Umbilical cord (tissue), 2 donors: ENCODE results near the gene ABHD8. TPM values are rescaled to one million over a fixed set of nuclear protein-coding genes. Genes with fewer than 3 reads are reported as not detected.

Experiments used
- DNase-seq: peaks from one replicate; pipeline ENCODE4 v3.0.0-alpha.2; 2015; ENCODE audit warnings: low spot score
- total RNA-seq: library from RNA; depleted of rRNA; stranded (reverse); fragments of >200 nt; gene quantifications from one replicate; pipeline ENCODE4 v1.2.3, GENCODE V29; 2014; ENCODE audit warnings: low replicate concordance; ENCODE audit not compliant: insufficient read depth

The ABHD8 gene, protein sequence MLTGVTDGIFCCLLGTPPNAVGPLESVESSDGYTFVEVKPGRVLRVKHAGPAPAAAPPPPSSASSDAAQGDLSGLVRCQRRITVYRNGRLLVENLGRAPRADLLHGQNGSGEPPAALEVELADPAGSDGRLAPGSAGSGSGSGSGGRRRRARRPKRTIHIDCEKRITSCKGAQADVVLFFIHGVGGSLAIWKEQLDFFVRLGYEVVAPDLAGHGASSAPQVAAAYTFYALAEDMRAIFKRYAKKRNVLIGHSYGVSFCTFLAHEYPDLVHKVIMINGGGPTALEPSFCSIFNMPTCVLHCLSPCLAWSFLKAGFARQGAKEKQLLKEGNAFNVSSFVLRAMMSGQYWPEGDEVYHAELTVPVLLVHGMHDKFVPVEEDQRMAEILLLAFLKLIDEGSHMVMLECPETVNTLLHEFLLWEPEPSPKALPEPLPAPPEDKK
- total RNA-seq: 8.7 TPM

DNA sequence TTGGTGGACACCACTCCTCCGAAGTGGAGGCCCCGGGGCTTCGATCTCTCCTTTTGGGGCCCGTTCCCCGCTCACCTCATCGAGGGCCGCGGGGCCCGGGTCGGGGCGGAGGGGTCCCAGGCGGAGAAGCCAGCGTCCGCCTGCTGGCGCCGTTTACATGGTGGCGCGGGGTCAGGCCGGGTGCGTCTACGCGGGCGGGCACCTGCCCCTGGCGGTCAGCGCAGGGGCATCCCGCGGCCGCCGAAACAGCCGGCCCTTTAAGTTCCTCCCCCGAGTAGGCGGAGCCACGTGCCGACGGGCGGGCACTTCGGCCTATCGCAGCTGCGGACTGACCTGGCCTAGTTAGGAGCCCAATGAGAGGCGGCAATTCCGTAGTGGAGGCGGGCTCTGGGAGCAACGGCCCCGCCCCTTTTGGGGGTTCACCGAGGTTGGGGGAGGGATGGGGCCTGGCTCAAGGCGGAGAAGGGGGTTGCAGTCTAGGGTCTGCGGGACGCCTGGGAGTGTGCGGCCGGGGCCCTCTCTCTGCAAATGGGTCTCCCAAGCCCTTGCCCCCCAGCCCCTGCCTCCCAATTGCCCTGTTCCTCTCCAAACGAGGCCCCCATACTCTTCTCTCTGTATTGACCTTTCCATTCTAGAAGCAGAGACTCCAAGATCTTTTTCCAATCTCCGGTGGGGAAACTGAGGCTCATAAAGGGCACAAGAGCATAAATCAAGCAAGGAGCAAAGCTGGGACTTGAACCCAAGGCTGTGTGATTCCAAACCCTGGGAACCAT, at the start of gene ABHD8:
ABHD8 (minus strand) TSS at position 259 of the 773 bp plus-strand sequence. CDS start 1,809 bp downstream, outside the sequence.
- DNase-seq: peak; percentile 97

DNA sequence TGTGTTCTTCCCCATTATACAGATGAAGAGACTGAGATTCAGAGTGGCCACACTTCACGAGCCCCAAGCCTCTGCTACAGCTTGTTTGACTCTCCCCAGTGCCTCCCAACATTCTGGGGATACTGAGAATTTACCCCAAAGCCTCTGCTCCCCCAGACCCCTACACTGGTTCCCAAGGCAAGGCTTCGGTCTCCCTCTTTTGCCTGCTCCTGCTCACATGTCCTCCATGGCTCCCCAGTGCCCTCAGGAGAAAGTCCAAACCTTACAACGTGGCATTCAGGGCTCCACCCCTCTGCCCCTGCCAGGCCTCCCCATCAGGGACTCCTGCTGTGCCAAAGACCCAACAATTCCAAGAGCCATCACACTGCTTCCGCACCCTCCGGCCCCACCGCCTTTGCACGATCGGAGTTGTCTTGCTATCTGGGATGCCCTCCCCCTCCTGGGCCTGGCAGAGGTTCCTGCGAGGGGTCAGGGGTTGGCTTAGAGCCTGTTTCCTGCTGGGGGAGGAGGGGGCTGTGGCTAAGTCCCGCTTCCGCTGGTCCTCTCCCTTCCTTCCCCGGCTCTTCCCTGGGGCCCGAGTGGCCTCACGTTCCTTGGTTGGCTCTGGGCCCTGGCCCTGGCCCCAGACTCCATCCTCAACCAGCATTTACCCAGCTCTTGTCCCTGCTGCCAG, 49.5 kb upstream of the ABHD8 start:
- peak; percentile 22 for DNase-seq

DNA sequence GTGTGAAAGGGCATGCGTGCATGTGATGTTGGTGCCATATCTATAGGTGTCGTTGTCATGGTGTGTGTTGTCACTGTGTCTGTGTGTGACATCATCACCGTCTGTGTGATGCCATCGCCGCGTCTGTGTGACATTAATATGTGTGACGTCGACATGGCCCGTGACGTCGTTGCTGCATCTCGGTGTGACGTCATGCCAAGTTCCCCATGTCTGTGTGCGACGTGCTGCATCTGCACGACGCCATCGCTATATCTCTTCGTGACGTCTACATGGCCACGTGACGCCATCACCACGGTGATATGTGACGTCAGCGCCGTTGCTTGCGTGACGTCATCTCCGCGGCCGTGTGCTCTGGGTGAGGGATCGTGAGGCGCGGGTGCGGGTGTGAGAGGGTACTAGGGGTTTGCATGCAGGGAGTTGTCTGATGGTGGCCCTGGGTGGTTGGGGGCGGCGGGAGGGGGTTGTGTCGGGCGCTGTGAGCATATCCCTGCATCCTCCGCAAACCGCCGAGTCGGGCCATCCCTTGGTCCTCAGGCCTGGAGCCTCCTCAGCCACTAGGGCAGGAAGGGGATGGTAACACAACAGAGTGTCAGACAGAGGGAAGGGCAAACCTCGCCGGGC, 48.7 kb upstream of the ABHD8 start:
- DNase-seq: no peak

DNA sequence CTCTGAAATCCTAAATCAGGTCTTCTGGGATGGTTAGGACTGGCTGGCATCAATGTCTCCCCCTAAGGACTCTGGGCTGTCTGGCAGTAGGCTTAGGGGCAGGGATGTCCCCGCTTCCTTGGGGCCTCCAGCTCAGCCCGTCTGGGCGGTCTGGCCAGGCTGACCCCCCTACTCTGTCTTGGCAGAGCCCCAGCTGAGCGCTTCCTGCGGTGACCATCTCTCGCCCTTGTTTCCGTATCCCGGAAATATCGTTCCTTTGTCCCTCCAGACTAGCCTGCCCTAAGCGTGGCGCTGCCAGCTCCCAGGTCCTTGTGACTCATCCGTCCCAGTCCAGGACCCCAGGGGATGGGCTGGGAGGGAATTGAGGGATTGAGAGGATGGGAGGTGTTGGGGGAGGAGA, 45.5 kb upstream of the ABHD8 start:
- peak; percentile 74 for DNase-seq

DNA sequence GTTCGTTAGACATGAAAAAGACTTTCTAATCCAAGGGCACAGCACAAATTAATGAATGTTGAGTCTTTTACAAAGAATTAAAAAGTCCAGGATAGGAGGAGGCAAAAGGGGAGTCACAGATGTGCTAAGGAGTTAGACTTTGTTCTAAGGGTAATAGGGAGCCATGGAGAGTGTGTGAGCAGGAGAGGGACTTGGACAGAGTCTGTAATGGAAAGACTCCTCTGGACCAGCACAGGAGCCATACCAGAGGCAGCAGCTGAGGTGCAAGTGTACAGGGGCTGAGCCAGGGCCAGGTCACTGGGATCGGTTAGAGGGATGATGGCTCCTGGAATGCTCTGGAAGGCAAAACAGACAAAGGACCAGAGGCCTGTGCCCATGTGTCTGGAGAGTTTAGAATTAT, 44.7 kb upstream of the ABHD8 start:
- no peak for DNase-seq

DNA sequence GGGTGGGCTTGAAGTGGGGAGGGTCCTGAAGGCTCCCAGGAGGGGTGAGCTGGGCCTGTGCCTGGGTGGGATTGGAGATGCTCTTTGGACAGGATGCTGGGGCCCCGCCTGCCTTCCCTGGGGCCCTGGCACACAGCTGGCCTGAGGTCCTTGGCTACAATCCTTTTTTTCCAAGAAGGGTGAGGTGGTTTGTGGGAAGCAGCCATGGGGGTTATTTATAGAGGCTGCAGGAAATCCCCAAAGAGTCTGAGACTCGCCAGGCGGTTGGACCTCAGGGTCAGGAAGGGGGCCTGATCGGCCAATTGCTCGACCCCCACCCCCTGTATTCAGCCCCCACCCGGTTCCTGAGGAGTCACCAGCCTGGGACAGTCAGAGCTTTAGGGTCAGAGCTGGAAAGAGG, 44.1 kb upstream of the ABHD8 start:
- DNase-seq: peak; percentile 33

DNA sequence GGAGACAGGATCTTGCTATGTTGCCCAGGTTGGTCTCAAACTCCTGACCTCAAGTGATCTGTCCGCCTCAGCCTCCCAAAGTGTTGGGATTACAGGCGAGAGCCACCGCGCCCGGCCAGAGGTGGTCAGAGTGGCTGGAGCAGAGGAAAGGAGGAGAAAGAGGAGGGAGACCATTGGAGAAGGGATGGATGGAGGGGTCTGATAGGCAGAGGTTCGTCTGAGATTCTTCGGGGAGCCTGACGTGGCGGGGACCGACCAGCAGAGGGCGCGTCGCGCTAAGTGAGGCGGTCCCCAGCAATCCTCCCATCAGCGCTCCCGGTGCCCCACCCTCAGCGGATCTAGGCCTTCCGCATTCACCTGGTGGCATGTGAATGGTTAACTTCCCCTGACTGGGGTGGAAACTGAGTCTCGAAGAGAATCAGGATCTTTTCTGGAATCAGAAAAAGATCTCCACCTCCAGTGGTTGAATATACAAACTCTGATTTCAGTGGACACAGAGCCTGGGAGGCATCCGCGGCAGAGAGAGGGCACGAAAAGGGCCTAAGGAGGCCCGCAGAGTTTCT, 43.0 kb upstream of the ABHD8 start:
- DNase-seq: peak; percentile 64

DNA sequence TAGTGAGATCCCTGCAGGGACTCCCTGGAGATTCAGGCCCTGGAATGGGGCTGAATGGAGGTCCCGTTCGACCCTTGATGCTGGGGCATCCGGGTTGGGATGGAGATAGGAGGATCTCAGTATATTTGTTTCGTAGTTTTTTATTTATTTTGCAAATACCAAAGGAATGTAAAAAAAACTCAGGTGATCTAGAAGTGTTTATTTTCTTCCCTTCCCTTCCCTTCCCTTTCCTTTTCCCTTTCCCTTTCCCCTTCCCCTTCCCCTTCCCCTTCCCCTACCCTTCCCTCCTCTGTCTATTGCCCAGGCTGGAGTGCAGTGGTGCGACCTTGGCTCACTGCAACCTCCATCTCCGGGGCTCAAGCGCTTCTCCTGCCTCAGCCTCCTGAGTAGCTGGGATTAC, 38.6 kb upstream of the ABHD8 start:
- DNase-seq: no peak

DNA sequence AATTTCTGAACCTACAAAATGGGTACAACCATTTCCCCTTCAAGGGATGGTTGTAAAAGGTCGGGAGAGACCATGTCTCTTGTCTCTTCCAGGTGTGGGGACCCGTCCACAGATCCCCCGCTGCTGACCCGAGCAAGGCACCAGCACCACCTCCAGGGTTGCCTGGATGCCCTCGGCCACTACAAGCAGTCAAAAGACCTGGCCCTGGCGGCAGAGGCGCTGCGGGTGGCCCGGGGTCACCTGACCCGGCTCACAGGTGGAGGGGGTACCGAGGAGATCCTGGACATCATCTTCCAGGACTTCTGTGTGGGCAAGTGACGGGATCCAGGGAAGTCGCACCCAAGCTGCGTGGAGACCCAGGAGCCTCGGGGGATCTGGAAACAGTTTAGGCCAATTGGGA, 38.2 kb upstream of the ABHD8 start:
- no peak for DNase-seq

DNA sequence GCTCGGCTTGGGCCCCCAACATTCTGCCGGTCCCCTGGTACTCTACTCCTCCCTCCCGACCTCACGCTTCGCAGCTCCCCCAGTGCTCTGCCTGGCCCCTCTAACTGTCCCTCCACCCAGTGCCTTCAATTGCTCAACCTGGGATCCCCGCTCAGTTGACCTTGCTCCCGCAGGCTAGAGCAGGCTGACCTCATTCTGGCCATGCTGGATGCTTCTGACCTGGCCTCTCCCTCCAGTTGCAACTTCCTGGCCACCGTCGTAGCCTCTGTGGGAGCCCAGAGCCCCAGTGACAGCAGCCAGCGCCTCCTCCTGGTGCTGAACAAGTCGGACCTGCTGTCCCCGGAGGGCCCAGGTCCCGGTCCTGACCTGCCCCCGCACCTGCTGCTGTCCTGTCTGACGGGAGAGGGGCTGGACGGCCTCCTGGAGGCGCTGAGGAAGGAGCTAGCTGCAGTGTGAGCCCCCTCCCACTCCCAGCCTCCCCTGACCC, 37.7 kb upstream of the ABHD8 start:
- DNase-seq: no peak

DNA sequence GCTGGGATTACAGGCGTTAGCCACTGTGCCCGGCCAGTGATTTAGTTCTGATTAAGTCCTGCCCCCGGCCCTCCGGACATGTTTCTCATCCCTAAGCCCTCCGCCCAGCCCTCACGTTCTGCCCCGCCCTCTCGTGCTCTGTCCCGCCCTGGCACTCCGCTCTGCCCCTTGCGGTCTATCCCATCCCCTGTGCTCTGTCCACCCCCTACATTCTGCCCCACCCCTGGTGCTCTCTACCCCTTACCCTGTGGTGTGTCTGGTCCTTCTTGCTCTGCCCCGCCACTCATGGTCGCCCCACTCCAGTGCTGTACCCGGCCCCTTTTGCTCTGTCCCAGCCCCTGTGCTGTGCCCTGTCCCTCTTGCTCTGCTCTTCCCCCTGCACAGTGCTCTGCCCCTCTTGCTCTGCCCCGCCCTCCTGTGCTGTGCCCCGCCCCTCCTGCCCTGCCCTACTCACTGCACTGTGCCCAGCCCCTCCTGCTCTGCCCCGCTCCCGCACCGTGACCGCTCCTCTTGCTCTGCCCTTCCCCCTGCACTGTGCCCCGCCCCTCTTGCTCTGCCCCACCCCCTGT, 37.2 kb upstream of the ABHD8 start:
- DNase-seq: no peak

DNA sequence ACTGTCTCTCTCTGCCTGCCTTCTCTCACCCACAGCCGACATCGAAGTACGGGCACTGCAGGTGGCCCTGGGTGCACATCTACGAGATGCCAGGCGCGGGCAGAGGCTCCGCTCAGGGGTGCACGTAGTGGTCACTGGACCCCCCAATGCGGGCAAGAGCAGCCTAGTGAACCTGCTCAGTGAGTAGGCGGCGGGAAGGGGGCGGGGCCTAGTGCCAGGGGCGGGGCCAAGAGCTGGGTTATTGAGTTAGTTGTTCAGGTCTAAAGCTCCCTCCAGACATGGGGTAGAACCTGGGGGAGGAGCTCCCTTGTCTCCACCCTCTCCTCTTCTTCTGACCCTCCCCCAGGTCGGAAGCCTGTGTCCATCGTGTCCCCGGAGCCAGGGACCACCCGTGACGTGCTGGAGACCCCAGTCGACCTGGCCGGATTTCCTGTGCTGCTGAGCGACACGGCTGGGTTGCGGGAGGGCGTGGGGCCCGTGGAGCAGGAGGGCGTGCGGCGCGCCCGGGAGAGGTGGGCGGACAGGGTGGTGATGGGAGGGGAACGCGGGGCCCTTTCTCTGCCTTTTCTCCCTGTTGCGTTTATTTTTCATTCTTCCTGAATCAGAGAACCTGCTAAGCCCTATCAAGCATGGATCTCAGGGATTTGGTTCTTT, 36.0 kb upstream of the ABHD8 start:
- DNase-seq: no peak

DNA sequence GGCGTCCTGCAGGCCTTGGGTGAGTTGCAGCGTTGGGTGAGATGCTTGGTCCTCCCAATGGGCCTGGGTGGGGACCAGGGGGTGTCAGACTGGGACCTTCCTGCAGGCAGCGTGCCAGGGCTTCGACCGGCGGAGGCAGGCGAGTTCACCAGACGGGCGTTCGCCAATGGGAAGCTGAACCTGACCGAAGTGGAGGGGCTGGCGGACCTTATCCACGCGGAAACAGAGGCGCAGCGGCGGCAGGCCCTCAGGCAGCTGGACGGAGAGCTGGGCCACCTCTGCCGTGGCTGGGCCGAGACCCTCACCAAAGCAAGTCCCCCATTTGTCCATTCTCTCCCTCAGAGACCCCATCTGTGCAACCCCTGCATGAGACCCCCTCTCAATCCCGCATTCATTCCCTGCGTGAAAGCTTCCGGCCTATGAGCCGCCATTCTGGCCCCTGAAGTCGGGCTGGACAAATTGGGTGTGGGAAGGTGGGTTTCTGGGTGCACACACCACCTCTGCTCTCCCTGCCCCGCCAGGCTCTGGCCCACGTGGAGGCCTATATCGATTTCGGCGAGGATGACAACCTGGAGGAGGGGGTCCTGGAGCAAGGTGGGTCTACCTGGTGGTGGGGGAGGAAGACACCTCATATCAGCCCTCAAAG, 35.3 kb upstream of the ABHD8 start:
- no peak for DNase-seq

DNA sequence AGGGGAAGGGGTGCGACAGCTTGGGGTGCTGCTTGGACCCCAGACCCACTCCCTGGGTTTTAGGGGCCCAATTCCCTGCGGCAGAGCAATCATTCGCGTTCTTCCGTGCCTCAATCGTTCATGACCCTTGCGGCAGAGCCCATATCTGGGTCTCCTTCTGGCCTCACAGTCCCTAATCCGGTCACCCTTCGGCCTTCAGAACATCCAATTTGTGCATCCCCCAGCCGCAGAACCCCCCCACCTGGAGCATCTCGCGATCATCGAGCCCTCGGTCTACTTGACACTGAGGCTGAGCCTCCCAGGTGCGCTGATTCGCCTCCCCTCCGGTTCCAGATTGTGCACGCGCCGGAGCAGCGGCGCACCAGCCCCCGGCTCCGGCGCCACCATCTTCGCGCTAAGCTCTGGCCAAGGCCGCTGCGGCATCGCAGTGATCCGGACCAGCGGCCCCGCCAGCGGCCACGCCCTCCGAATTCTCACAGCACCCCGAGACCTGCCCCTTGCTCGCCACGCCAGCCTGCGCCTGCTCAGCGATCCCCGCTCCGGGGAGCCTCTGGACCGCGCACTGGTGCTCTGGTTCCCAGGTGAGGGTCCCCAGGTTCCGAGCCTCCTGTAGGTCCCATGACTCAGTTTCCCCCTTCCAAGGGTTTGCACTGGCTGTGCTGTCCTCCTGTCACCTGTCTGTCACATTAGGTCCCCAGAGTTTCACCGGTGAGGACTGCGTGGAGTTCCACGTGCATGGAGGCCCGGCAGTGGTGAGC, 34.6 kb upstream of the ABHD8 start:
- no peak for DNase-seq

DNA sequence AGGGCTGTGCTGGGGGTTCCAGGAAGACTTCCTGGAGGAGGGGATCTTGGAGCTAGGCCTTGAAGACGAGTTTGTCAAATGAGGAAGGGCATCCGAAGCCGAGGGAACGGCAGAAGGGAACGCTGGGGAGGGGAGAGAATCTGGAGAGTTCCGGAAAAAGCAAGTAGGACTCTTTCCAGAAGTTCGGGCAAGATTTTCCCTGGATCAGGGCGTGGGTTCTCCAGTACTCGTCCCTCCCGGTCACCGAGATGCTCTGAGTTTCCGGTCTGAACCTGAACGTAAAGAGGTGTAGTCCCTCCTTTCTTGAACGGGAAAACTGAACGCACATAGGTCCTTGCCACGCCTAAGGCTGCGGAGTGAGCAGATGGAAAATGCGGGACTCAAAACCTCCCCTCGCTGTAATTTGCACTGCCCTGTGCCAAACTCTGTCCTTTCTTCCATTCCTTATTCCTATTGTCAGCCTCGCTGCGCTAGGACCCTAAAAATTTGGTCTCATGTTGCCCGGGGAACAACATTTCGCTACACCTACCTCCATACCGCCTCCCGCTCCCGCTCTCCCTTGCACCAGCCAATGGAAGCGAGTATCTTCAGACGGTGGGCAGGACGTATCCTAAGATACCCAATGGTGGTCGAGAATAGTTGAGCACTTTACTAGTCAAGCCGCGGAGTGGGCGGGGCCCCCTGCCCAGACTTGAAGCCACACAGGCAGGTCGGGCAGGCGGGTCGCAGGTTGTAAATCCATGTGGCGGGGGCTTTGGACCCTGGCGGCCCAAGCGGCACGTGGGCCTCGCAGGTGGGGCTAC, 33.8 kb upstream of the ABHD8 start, which contains the start of gene GTPBP3:
GTPBP3 (plus strand) TSS at position 682 of the 803 bp plus-strand sequence; CDS start at position 741, 59 bp downstream.
- peak; percentile 99 for DNase-seq

DNA sequence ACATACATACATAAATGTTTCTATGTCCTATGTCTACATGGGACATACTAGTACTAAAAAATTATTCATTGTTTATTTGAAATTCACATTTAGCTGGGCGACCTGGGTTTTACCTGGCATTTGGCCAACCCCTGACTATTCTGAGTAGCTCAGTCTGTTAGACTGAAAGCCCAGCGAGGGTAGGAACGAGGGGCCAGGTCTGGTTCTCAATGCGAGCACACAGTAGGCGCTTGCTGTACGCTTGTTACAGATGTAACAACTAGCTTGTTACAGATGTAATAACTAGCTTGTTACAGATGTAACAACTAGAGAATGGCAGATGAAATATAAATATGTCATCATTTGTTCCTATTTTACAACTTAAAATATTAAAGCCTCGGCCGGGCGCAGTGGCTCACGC, 32.4 kb upstream of the ABHD8 start:
- no peak for DNase-seq

DNA sequence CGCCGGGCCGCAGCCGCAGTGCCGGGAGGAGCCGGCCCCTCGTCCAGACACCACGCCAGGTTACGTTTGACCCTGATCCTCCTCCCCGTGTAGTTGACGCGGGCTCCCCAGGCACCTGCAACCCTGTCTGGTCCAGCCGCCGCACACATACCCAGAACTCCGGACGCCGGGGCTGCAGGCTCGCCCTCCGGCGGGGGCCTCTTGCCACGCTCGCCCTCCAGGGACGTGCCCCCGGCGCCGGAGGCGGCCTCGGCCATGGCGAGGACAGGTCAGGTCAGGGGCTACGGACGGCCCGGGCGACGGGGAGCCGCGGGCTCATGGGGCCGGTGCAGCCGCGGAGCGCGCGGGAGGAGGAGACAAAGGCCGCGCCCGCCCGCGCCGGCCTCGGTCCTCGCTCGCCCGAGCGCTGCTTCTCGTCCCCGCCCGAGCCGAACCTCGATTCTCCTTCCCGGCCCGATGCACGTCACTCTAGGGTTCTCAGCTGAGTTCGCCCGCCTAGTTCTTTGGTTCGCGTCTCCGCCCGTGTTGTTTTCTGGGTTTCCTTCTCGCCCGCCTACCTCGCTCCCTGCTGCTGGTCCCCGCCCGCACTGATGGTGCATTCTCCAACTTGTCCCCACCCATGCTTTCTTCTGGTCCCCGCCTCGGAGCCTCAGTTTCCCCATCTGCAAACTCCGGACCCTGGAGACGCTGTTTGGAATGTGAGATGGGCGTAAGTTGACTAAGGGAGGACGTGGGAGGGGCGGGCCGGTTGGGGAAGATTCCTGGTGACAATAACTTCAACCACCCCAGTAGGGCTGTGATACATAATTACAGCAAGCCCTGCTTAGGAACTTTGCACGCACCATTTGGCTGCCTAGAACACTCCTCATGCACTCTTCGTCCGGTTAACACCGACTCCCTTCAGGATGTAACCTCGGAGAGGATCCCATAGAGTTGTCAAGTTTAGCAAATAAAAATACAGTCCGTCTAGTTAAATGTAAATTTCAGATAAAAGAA, 31.5 kb upstream of the ABHD8 start, which contains the start of gene ANO8:
ANO8 (minus strand) TSS at position 442 of the 996 bp plus-strand sequence; CDS start at position 257, 185 bp downstream.
- peak; percentile 98 for DNase-seq
